IMR-90 (cell line): Measurements from ENCODE around the gene TMPRSS3. TPM values are rescaled to one million over a fixed set of nuclear protein-coding genes. Genes with fewer than 3 reads are reported as not detected.

Experiments
- ATAC-seq: fragments of 200-7000 bp; cut with Tn5 transposase; 2 replicates; pipeline ENCODE4 v1.9.1; 2020; ENCODE audit warnings: low read depth, mild to moderate bottlenecking, moderate library complexity
- BruUV-seq: library from RNA; stranded (reverse); fragments of 400-500 nt; replicated peaks from 2 replicates; lab custom pipeline; 2021; lab: Mats Ljungman, UMichigan
- CTCF ChIA-PET: fragments of 300-600 bp; formaldehyde crosslinking; extraction: SDS; loops from one replicate; lab custom pipeline; 2021; ENCODE audit warnings: antibody characterized with exemption; lab: Yijun Ruan, JAX
- POLR2A ChIA-PET: fragments of 300-600 bp; sonication (Branson Sonifier 250); formaldehyde crosslinking; loops from one replicate; lab custom pipeline; 2022; ENCODE audit warnings: antibody characterized with exemption; ENCODE audit not compliant: unreplicated experiment; lab: Charles Lee
- DNase-seq: peaks from one replicate; pipeline ENCODE4 v3.0.0; 2013
- H2AFZ ChIP-seq: replicated peaks from 2 replicates; pipeline ENCODE3; 2013; ENCODE audit warnings: low read length, mild to moderate bottlenecking; ENCODE audit not compliant: poor library complexity
- H2AK5ac ChIP-seq: 2 replicates; pipeline ENCODE4 v1.6.1; 2013; ENCODE audit warnings: low read depth, low read length, inconsistent platforms
- H2AK9ac ChIP-seq: replicated peaks from 2 replicates; pipeline ENCODE3; 2013; ENCODE audit warnings: mild to moderate bottlenecking, low read depth, low read length, moderate library complexity; ENCODE audit not compliant: poor library complexity
- H2BK120ac ChIP-seq: 2 replicates; pipeline ENCODE4 v1.6.1; 2013; ENCODE audit warnings: low read depth, low read length, inconsistent platforms
- H2BK15ac ChIP-seq: 3 replicates; pipeline ENCODE4 v1.6.1; 2013; ENCODE audit warnings: low read depth, low read length, inconsistent platforms
- H2BK20ac ChIP-seq: 2 replicates; pipeline ENCODE4 v1.6.1; 2013; ENCODE audit warnings: low read depth, mild to moderate bottlenecking, inconsistent platforms, low read length, moderate library complexity
- H2BK5ac ChIP-seq: 2 replicates; pipeline ENCODE4 v1.6.1; 2013; ENCODE audit warnings: mild to moderate bottlenecking, low read depth, low read length, inconsistent platforms; ENCODE audit not compliant: poor library complexity, severe bottlenecking
- H3K14ac ChIP-seq: replicated peaks from 2 replicates; pipeline ENCODE4 v1.6.1; 2013; ENCODE audit warnings: low read depth, low read length, inconsistent platforms
- H3K18ac ChIP-seq: 2 replicates; pipeline ENCODE4 v1.6.1; 2013; ENCODE audit warnings: low read depth, low read length, control low read depth
- H3K23ac ChIP-seq: 2 replicates; pipeline ENCODE4 v1.6.1; 2013; ENCODE audit warnings: low read depth, low read length, inconsistent platforms
- H3K27ac ChIP-seq: 2 replicates; pipeline ENCODE4 v1.5.1; 2013; ENCODE audit warnings: mild to moderate bottlenecking, control low read depth, low read length; ENCODE audit not compliant: insufficient read depth
- H3K27me3 ChIP-seq: 2 replicates; pipeline ENCODE4 v1.6.1; 2013; ENCODE audit warnings: low read length; ENCODE audit not compliant: control insufficient read depth, insufficient read depth
- H3K36me3 ChIP-seq: 2 replicates; pipeline ENCODE4 v1.6.1; 2013; ENCODE audit warnings: low read length, mixed read lengths; ENCODE audit not compliant: control insufficient read depth, insufficient read depth
- H3K4ac ChIP-seq: 2 replicates; pipeline ENCODE4 v1.6.1; 2013; ENCODE audit warnings: low read depth, low read length, inconsistent platforms
- H3K4me1 ChIP-seq: 2 replicates; pipeline ENCODE4 v1.6.1; 2013; ENCODE audit warnings: low read length, mixed read lengths; ENCODE audit not compliant: control insufficient read depth, insufficient read depth
- H3K4me2 ChIP-seq: 2 replicates; pipeline ENCODE4 v1.6.1; 2013; ENCODE audit warnings: low read depth, mild to moderate bottlenecking, control low read depth, low read length, moderate library complexity
- H3K4me3 ChIP-seq: 2 replicates; pipeline ENCODE4 v1.5.1; 2013; ENCODE audit warnings: low read depth, mild to moderate bottlenecking, control low read depth, low read length, moderate library complexity; ENCODE audit not compliant: insufficient read depth
- H3K56ac ChIP-seq: 2 replicates; pipeline ENCODE4 v1.6.1; 2013; ENCODE audit warnings: low read length, inconsistent platforms; ENCODE audit not compliant: insufficient read depth; ENCODE audit errors: extremely low read depth
- H3K79me1 ChIP-seq, 2 experiments: 2 replicates each; pipeline ENCODE4 v1.6.1; 2013; ENCODE audit warnings: low read length in 2 of 2, inconsistent platforms in 1 of 2, low read depth in 1 of 2
- H3K9ac ChIP-seq: 2 replicates; pipeline ENCODE4 v1.6.1; 2013; ENCODE audit warnings: low read depth, low read length, control low read depth
- H3K9me1 ChIP-seq: 2 replicates; pipeline ENCODE4 v1.6.1; 2013; ENCODE audit warnings: low read length, inconsistent platforms; ENCODE audit not compliant: insufficient read depth
- H3K9me3 ChIP-seq: 2 replicates; pipeline ENCODE4 v1.6.1; 2013; ENCODE audit warnings: low read length; ENCODE audit not compliant: control insufficient read depth, insufficient read depth
- H4K20me1 ChIP-seq: 2 replicates; pipeline ENCODE4 v1.6.1; 2013; ENCODE audit warnings: low read length, inconsistent platforms; ENCODE audit not compliant: insufficient read depth
- H4K5ac ChIP-seq: 2 replicates; pipeline ENCODE4 v1.6.1; 2013; ENCODE audit warnings: mild to moderate bottlenecking, low read depth, low read length, control low read depth
- H4K8ac ChIP-seq, 2 experiments: 2 replicates each; pipeline ENCODE4 v1.6.1; 2013; ENCODE audit warnings: low read depth in 2 of 2, low read length in 2 of 2, control low read depth in 1 of 2, inconsistent platforms in 1 of 2
- H4K91ac ChIP-seq: 2 replicates; pipeline ENCODE4 v1.6.1; 2013; ENCODE audit warnings: low read depth, low read length, inconsistent platforms; ENCODE audit not compliant: insufficient read depth
- BHLHE40 ChIP-seq: fragments of 150-350 bp; IDR thresholded peaks from 2 replicates; pipeline ENCODE4 v1.6.1; 2016; ENCODE audit warnings: mild to moderate bottlenecking, low read depth, low read length
- CHD1 ChIP-seq: IDR thresholded peaks from 2 replicates; pipeline ENCODE4 v1.6.1; 2012; ENCODE audit warnings: low read depth, low read length, improper control_type of control experiment
- WGBS, 2 experiments: methylation state at CpG; one replicate each; pipeline versions ENCODE4 v1.1.5 to v1.1.7; 2013; ENCODE audit warnings: missing lambda C conversion rate in 2 of 2; ENCODE audit not compliant: insufficient read length in 1 of 2; ENCODE audit errors: extremely low coverage in 2 of 2; 5-methylcytosine and 5-hydroxymethylcytosine counted together
- dilution Hi-C: fragments of 300-500 bp; cut with HindIII; formaldehyde crosslinking; loops from one replicate; pipeline ENCODE4 v1.14.3; 2018; ENCODE audit warnings: low sequenced_read_pairs; ENCODE audit not compliant: unreplicated experiment
- in situ Hi-C: fragments of 300-500 bp; cut with MboI; formaldehyde crosslinking; loops from 3 replicates; pipeline ENCODE4 v1.14.3; 2019; ENCODE audit warnings: low sequenced_read_pairs, inconsistent platforms, mixed read lengths
- intact Hi-C: fragments of 100-400 bp; cut with micrococcal nuclease; formaldehyde crosslinking; loops from 2 replicates; pipeline ENCODE4 v1.10.0; 2022
- polyA plus RNA-seq, 3 experiments: library from polyadenylated mRNA; depleted of rRNA; stranded (reverse); fragments of >200 nt; gene quantifications; 2 replicates each; pipeline ENCODE4 v1.2.3, GENCODE V29; 2012; ENCODE audit warnings: low replicate concordance in 1 of 3
- total RNA-seq: library from RNA; depleted of rRNA; stranded (reverse); fragments of >200 nt; gene quantifications from 2 replicates; pipeline ENCODE4 v1.2.3, GENCODE V29; 2012
- TF ChIP-seq, protein P1 (sequence below): conservative IDR thresholded peaks from 2 replicates; pipeline ENCODE4 v1.5.1; 2012; ENCODE audit warnings: mild to moderate bottlenecking, low read depth, low read length, improper control_type of control experiment

TMPRSS3 gene
- total and polyA plus RNA-seq, 2 of the 4 experiments (the other 2 are of a cell fraction), result not detected

DNA sequence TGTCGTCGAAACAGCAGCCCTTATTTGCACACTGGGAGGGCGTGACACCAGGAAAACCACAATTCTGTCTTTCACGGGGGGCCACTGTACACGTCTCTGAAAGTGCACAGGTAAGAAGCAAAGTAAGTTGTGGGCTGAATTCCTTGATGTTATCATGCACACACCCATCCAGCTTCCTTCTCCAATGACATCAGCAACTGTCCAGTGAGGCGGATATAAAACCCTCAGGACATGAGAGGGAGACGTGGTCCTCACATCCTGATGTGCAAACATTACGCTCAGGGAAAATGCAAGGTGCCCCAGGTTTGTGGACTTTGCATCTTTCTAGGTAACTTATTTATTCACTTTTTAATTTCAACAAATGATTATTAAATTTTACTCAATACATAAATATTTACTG lies 32.5 kb downstream of the TMPRSS3 start:
- no peaks in the 10 kb centered on the region for H4K20me1 ChIP-seq
- no CpG with 5 or more reads among the region's 8 CpGs for WGBS, 2 experiments
- H3K36me3 ChIP-seq, result no peaks in the 10 kb centered on the region
- no peaks in the 10 kb centered on the region for H3K4me1 ChIP-seq
- H3K23ac ChIP-seq, result no peak overlapping the region
- H3K56ac ChIP-seq, result no peak overlapping the region
- H3K79me1 ChIP-seq, result no peaks in the 10 kb centered on the region
- H3K9me1 ChIP-seq, result no peaks in the 10 kb centered on the region
- no peak overlapping the region for H2BK120ac ChIP-seq
- ChIA-PET CTCF (no interaction called here), POLR2A (no interaction called here)
- no peak for DNase-seq
- no peak for ATAC-seq
- no peak overlapping the region for H3K4ac ChIP-seq
- in situ Hi-C loops, result no loop called here
- H2AK5ac ChIP-seq, result no peak overlapping the region
- no peak overlapping the region for H3K4me2 ChIP-seq
- no peak overlapping the region for H2BK20ac ChIP-seq
- no peak overlapping the region for H3K4me3 ChIP-seq
- BruUV-seq, result no TSS peak
- H3K27ac ChIP-seq, result no peak overlapping the region
- H3K14ac ChIP-seq, result no peak overlapping the region
- H4K91ac ChIP-seq, result no peak overlapping the region
- dilution Hi-C loops, result no loop called here
- no peak overlapping the region for H2BK15ac ChIP-seq
- no peak overlapping the region for H4K5ac ChIP-seq
- H3K27me3 ChIP-seq, result peaks cover 16% of the 10 kb centered on the region
- no peaks in the 10 kb centered on the region for H3K9me3 ChIP-seq
- intact Hi-C loops, result no loop called here
- H2AK9ac ChIP-seq, result no peak overlapping the region
- H3K9ac ChIP-seq, result no peak overlapping the region
- H2AFZ ChIP-seq, result no peak overlapping the region
- H4K8ac ChIP-seq, result no peak overlapping the region
- H2BK5ac ChIP-seq, result no peak overlapping the region
- H3K18ac ChIP-seq, result no peak overlapping the region
- TF ChIP-seq, protein P1, sequence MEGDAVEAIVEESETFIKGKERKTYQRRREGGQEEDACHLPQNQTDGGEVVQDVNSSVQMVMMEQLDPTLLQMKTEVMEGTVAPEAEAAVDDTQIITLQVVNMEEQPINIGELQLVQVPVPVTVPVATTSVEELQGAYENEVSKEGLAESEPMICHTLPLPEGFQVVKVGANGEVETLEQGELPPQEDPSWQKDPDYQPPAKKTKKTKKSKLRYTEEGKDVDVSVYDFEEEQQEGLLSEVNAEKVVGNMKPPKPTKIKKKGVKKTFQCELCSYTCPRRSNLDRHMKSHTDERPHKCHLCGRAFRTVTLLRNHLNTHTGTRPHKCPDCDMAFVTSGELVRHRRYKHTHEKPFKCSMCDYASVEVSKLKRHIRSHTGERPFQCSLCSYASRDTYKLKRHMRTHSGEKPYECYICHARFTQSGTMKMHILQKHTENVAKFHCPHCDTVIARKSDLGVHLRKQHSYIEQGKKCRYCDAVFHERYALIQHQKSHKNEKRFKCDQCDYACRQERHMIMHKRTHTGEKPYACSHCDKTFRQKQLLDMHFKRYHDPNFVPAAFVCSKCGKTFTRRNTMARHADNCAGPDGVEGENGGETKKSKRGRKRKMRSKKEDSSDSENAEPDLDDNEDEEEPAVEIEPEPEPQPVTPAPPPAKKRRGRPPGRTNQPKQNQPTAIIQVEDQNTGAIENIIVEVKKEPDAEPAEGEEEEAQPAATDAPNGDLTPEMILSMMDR, result no peak
- no peak for TF ChIP-seq CHD1
- no peak for TF ChIP-seq BHLHE40
